GM12878 (cell line): ENCODE results near the gene HEATR1. TPM values are rescaled to one million over a fixed set of nuclear protein-coding genes. Genes with fewer than 3 reads are reported as not detected.

ENCODE experiments used
- ATAC-seq: fragments of 200-7000 bp; cut with Tn5 transposase; 3 replicates; pipeline ENCODE4 v1.9.1; 2020; ENCODE audit warnings: mild to moderate bottlenecking, moderate library complexity
- BruUV-seq: library from RNA; stranded (reverse); fragments of 400-500 nt; replicated peaks from 2 replicates; lab custom pipeline; 2021; lab: Mats Ljungman, UMichigan
- CTCF ChIA-PET: fragments of 300-600 bp; sonication (Branson Sonifier 250); formaldehyde crosslinking; extraction: SDS; loops from one replicate; lab custom pipeline; 2021; ENCODE audit warnings: inconsistent platforms; lab: Yijun Ruan, JAX
- POLR2A ChIA-PET: fragments of 350-600 bp; formaldehyde crosslinking; extraction: SDS; loops from one replicate; lab custom pipeline; 2021; ENCODE audit warnings: inconsistent platforms; lab: Charles Lee
- RAD21 ChIA-PET: fragments of 300-600 bp; sonication (Branson Sonifier 250); formaldehyde crosslinking; loops from one replicate; lab custom pipeline; 2023; ENCODE audit warnings: antibody characterized with exemption; ENCODE audit not compliant: unreplicated experiment; lab: Charles Lee
- SMC1A ChIA-PET: fragments of 300-600 bp; sonication (Branson Sonifier 250); formaldehyde crosslinking; loops from one replicate; lab custom pipeline; 2023; ENCODE audit not compliant: unreplicated experiment, uncharacterized antibody; lab: Charles Lee
- DNase-seq: peaks from one replicate; pipeline ENCODE4 v3.0.0-alpha.2; 2011; ENCODE audit warnings: low read depth, low spot score
- FAIRE-seq: peaks from 3 replicates; lab custom pipeline; 2011; peaks lifted over from hg19 to GRCh38; lab: Jason Lieb, UNC
- H2AFZ ChIP-seq: 2 replicates; pipeline ENCODE4 v1.6.0; 2011; ENCODE audit warnings: low read depth, low read length, control low read depth; ENCODE audit not compliant: control insufficient read depth
- H3K27ac ChIP-seq: 2 replicates; pipeline ENCODE4 v1.5.1; 2011; ENCODE audit warnings: control low read depth; ENCODE audit not compliant: control insufficient read depth, insufficient read depth
- H3K27me3 ChIP-seq, 2 experiments: replicated peaks in 1 of 2; 2 replicates each; pipeline versions ENCODE4 v1.6.0 to v1.6.1; 2011; ENCODE audit warnings: low read length in 1 of 2; ENCODE audit not compliant: control insufficient read depth in 2 of 2, insufficient read depth in 2 of 2
- H3K36me3 ChIP-seq, 2 experiments: 2 replicates each; pipeline ENCODE4 v1.5.1; 2011; ENCODE audit warnings: low read length in 1 of 2; ENCODE audit not compliant: control insufficient read depth in 2 of 2, insufficient read depth in 2 of 2
- H3K4me1 ChIP-seq: 2 replicates; pipeline ENCODE4 v1.6.1; 2011; ENCODE audit warnings: mild to moderate bottlenecking, low read length, moderate library complexity, mixed read lengths; ENCODE audit not compliant: control insufficient read depth, insufficient read depth
- H3K4me2 ChIP-seq: 2 replicates; pipeline ENCODE4 v1.6.0; 2011; ENCODE audit warnings: control low read depth; ENCODE audit not compliant: control insufficient read depth, insufficient read depth
- H3K4me3 ChIP-seq: fragments of 200-600 bp; sonication (generic); 2 replicates; pipeline ENCODE4 v1.5.1; 2016
- H3K79me2 ChIP-seq: 2 replicates; pipeline ENCODE4 v1.6.0; 2011; ENCODE audit warnings: low read length; ENCODE audit not compliant: control insufficient read depth, insufficient read depth
- H3K9ac ChIP-seq: 2 replicates; pipeline ENCODE4 v1.8.0; 2011; ENCODE audit warnings: low read length, control low read depth, mixed read lengths; ENCODE audit not compliant: control insufficient read depth, insufficient read depth
- H3K9me3 ChIP-seq: replicated peaks from 3 replicates; pipeline ENCODE4 v1.5.1; 2011; ENCODE audit warnings: mild to moderate bottlenecking, low read length; ENCODE audit not compliant: control insufficient read depth, insufficient read depth
- H4K20me1 ChIP-seq: 2 replicates; pipeline ENCODE4 v1.6.0; 2011; ENCODE audit not compliant: control insufficient read depth, insufficient read depth
- ATF2 ChIP-seq: IDR thresholded peaks from 2 replicates; pipeline ENCODE4 v1.6.1; 2012; ENCODE audit warnings: low read length, inconsistent platforms
- BRCA1 ChIP-seq: IDR thresholded peaks from 2 replicates; pipeline ENCODE4 v1.6.1; 2011; ENCODE audit warnings: low read depth, low read length, improper control_type of control experiment
- HDAC6 ChIP-seq: fragments of 200-600 bp; sonication (generic); IDR thresholded peaks from one replicate; pipeline ENCODE4 v1.8.0; 2017; ENCODE audit warnings: antibody characterized with exemption; ENCODE audit not compliant: unreplicated experiment
- IKZF1 ChIP-seq: fragments of 450-650 bp; conservative IDR thresholded peaks from 2 replicates; pipeline ENCODE4 v1.6.1; 2017; ENCODE audit warnings: antibody characterized with exemption, mild to moderate bottlenecking
- IRF4 ChIP-seq: IDR thresholded peaks from 2 replicates; pipeline ENCODE4 v1.6.1; 2011; ENCODE audit warnings: low read depth, low read length
- MLLT1 ChIP-seq: fragments of 450-650 bp; IDR thresholded peaks from 2 replicates; pipeline ENCODE4 v1.6.1; 2016; ENCODE audit warnings: mild to moderate bottlenecking
- MTA3 ChIP-seq: IDR thresholded peaks from 2 replicates; pipeline ENCODE4 v1.6.1; 2012; ENCODE audit warnings: low read length, inconsistent platforms, borderline replicate concordance
- MYC ChIP-seq: IDR thresholded peaks from 2 replicates; pipeline ENCODE4 v1.6.1; 2011; ENCODE audit warnings: mild to moderate bottlenecking, low read length, moderate library complexity, inconsistent platforms; ENCODE audit not compliant: insufficient read depth, insufficient replicate concordance, insufficient read length, severe bottlenecking
- NR2C1 ChIP-seq: fragments of 450-650 bp; IDR thresholded peaks from 2 replicates; pipeline ENCODE4 v1.6.1; 2017; ENCODE audit warnings: antibody characterized with exemption, mild to moderate bottlenecking, moderate library complexity
- RB1 ChIP-seq: fragments of 450-650 bp; formaldehyde crosslinking; IDR thresholded peaks from 2 replicates; pipeline ENCODE4 v1.6.1; 2017; ENCODE audit warnings: mild to moderate bottlenecking, borderline replicate concordance
- SIN3A ChIP-seq: IDR thresholded peaks from 2 replicates; pipeline ENCODE4 v1.6.1; 2012; ENCODE audit warnings: low read depth, low read length, improper control_type of control experiment
- SMC3 ChIP-seq: IDR thresholded peaks from 2 replicates; pipeline ENCODE4 v1.6.1; 2011; ENCODE audit warnings: low read length, improper control_type of control experiment, borderline replicate concordance
- ZBTB33 ChIP-seq: fragments of 450-650 bp; IDR thresholded peaks from 2 replicates; pipeline ENCODE4 v1.6.1; 2017; ENCODE audit warnings: mild to moderate bottlenecking
- ZNF384 ChIP-seq: IDR thresholded peaks from 2 replicates; pipeline ENCODE4 v1.6.1; 2012; ENCODE audit warnings: low read depth, mild to moderate bottlenecking, low read length, improper control_type of control experiment, borderline replicate concordance
- ZNF622 ChIP-seq: fragments of 450-650 bp; IDR thresholded peaks from 2 replicates; pipeline ENCODE4 v1.6.1; 2017; ENCODE audit warnings: mild to moderate bottlenecking, inconsistent platforms
- WGBS: methylation state at CpG from one replicate; pipeline ENCODE4 v1.1.6; 2016; ENCODE audit warnings: low lambda C conversion rate; ENCODE audit not compliant: insufficient replicate concordance, insufficient coverage; ENCODE audit errors: missing lambda C conversion rate; 5-methylcytosine and 5-hydroxymethylcytosine counted together
- in situ Hi-C: fragments of 300-500 bp; cut with MboI; formaldehyde crosslinking; loops from 9 replicates; pipeline ENCODE4 v1.14.3; 2018; ENCODE audit warnings: mixed read lengths
- intact Hi-C: fragments of 100-400 bp; cut with micrococcal nuclease; formaldehyde crosslinking; loops from one replicate; pipeline ENCODE4 v1.14.2; 2022; ENCODE audit not compliant: unreplicated experiment
- polyA plus RNA-seq, 11 experiments: library from polyadenylated mRNA; depleted of rRNA in 4 of 11; unstranded in 6 of 11; stranded (reverse) in 5 of 11; fragments of >200 nt; fragmentation: Nextera tagmentation in 4 of 11; fragmentation: Illumina TruSeq in 1 of 11; extraction: Ambion mirVana in 4 of 11; extraction: Trizol in 1 of 11; gene quantifications; 1 replicate in 1 of 11; 2 replicates in 10 of 11; pipeline versions ENCODE4 v1.2.1 to v1.2.3, GENCODE V29; 2011 to 2016; ENCODE audit warnings: inconsistent platforms in 2 of 11, missing spikeins in 2 of 11, low read depth in 1 of 11
- total RNA-seq, 4 experiments: library from RNA; depleted of rRNA in 3 of 4; stranded (reverse); fragments of >200 nt in 3 of 4; fragmentation: Illumina TruSeq in 1 of 4; extraction: Trizol in 1 of 4; gene quantifications; 2 replicates each; pipeline versions ENCODE4 v1.2.1 to v1.2.3, GENCODE V29; 2013 to 2021

The HEATR1 gene
- total and polyA plus RNA-seq, 10 of the 15 experiments (the other 5 are each of a cell fraction or from before 2014, with no cell fraction given): 8.6 to 72.3 (median 41.9) TPM

- SMC1A ChIA-PET: no interaction called here
- intact Hi-C loops (no loop called here), in situ Hi-C loops (no loop called here)
- Histone ChIP-seq H3K4me3 (no peak overlapping the region), H3K27ac (no peak overlapping the region), H3K36me3 (no peaks in the 10 kb centered on the region), H3K27me3 (no peaks in the 10 kb centered on the region), H3K9ac (no peak overlapping the region), H4K20me1 (no peaks in the 10 kb centered on the region), H2AFZ (no peak overlapping the region), H3K4me1 (no peaks in the 10 kb centered on the region), H3K9me3 (no peaks in the 10 kb centered on the region), H3K79me2 (no peaks in the 10 kb centered on the region), H3K4me2 (no peak overlapping the region)
- WGBS: 28% methylated on average over 4 of the region's 4 CpGs
- no TSS peak for BruUV-seq
- FAIRE-seq: no peak
- POLR2A ChIA-PET: no interaction called here
- CTCF ChIA-PET: no interaction called here
- DNase-seq: no peak
- RAD21 ChIA-PET: no interaction called here
- TF ChIP-seq ZNF622: no peak
- TF ChIP-seq MYC: no peak
- TF ChIP-seq HDAC6: no peak
- TF ChIP-seq IKZF1: no peak
- ATAC-seq: no peak
These were observed 38.4 kb upstream of the HEATR1 start for GRCh38 chr1:236642763-236643162.

GRCh38 chr1:236639686-236640085 is 35.4 kb upstream of the HEATR1 start:
- Histone ChIP-seq H3K4me2 (no peak overlapping the region), H4K20me1 (no peaks in the 10 kb centered on the region), H2AFZ (no peak overlapping the region), H3K9me3 (no peaks in the 10 kb centered on the region), H3K9ac (no peak overlapping the region), H3K27ac (no peak overlapping the region), H3K27me3 (0 out of 4 replicates have a peak, but pooled peaks cover 0 to 1% of the 10 kb centered on the region in 2 experiments), H3K79me2 (no peaks in the 10 kb centered on the region), H3K4me1 (no peaks in the 10 kb centered on the region), H3K4me3 (no peak overlapping the region), H3K36me3 (no peaks in the 10 kb centered on the region)
- ATAC-seq (no peak), FAIRE-seq (no peak), DNase-seq (no peak)
- 8% methylated on average over 4 of the region's 4 CpGs for WGBS
- in situ Hi-C loops (no loop called here), intact Hi-C loops (no loop called here)
- ChIA-PET CTCF (no interaction called here), SMC1A (interaction anchor here (1.2 kb wide), 1 partner anchor 14 kb away, joined by 7 read pairs; no protein-coding TSS in a partner anchor), POLR2A (no interaction called here), RAD21 (no interaction called here)
- no TSS peak for BruUV-seq
- TF ChIP-seq IRF4: no peak
- TF ChIP-seq SMC3: no peak
- no peak for TF ChIP-seq ATF2
- no peak for TF ChIP-seq BRCA1
- TF ChIP-seq NR2C1: no peak
- no peak for TF ChIP-seq MTA3
- no peak for TF ChIP-seq ZBTB33
- no peak for TF ChIP-seq ZNF384
- TF ChIP-seq SIN3A: no peak
- no peak for TF ChIP-seq MLLT1
- no peak for TF ChIP-seq RB1
